GM19240 (cell line): Measurements from ENCODE around the gene ABRAXAS1.
A peak's percentile ranks its signal among the peaks of the same experiment; 100 is the strongest.
"Not testable (repeated sequence)": the region's sequence is repeated elsewhere in the genome, so short reads cannot be mapped to it uniquely, and the experiment has no call there.

Source experiments
- DNase-seq: peaks from one replicate; pipeline ENCODE4 v3.0.0; 2011; ENCODE audit warnings: low spot score; ENCODE audit not compliant: insufficient read length

Gene ABRAXAS1

GRCh38 chr4:83484500-83485461, at the start of gene ABRAXAS1:
Gene ABRAXAS1 (minus strand): TSS chr4:83485100. CDS start chr4:83485072, 28 bp downstream.
- DNase-seq = peak; percentile 90

- DNase-seq = no peak
Measured at GRCh38 chr4:83527671-83528070, 42.8 kb upstream of the ABRAXAS1 start.

- no peak for DNase-seq
Measured at GRCh38 chr4:83522239-83522638, 37.3 kb upstream of the ABRAXAS1 start.

- DNase-seq = no peak
Measured at GRCh38 chr4:83516042-83516772, 31.3 kb upstream of the ABRAXAS1 start.

GRCh38 chr4:83510442-83510841, 25.5 kb upstream of the ABRAXAS1 start:
- no peak for DNase-seq

- DNase-seq = peak; percentile 23
Measured at GRCh38 chr4:83509156-83509585, 24.3 kb upstream of the ABRAXAS1 start.

GRCh38 chr4:83504996-83505395, 20.1 kb upstream of the ABRAXAS1 start:
- no peak for DNase-seq

GRCh38 chr4:83504503-83504902, 19.6 kb upstream of the ABRAXAS1 start:
- DNase-seq = no peak

- no peak for DNase-seq
Measured at GRCh38 chr4:83503974-83504373, 19.1 kb upstream of the ABRAXAS1 start.

- DNase-seq = not testable (repeated sequence)
Measured at GRCh38 chr4:83501671-83502070, 16.8 kb upstream of the ABRAXAS1 start.

- DNase-seq = no peak
Measured at GRCh38 chr4:83498187-83498586, 13.3 kb upstream of the ABRAXAS1 start.

GRCh38 chr4:83496085-83496917, 11.4 kb upstream of the ABRAXAS1 start:
- not testable (repeated sequence) for DNase-seq

GRCh38 chr4:83490876-83491450, 6.1 kb upstream of the ABRAXAS1 start:
- DNase-seq = peak; percentile 31

GRCh38 chr4:83489711-83490326, 4.9 kb upstream of the ABRAXAS1 start:
- no peak for DNase-seq

GRCh38 chr4:83486457-83487129, 1.7 kb upstream of the ABRAXAS1 start:
- no peak for DNase-seq

- no peak for DNase-seq
Measured at GRCh38 chr4:83473966-83474365, 10.9 kb downstream of the ABRAXAS1 start.

- DNase-seq = no peak
Measured at GRCh38 chr4:83473423-83473822, 11.5 kb downstream of the ABRAXAS1 start.

GRCh38 chr4:83456184-83456501, 28.8 kb downstream of the ABRAXAS1 start:
- DNase-seq = no peak

- peak; percentile 91 for DNase-seq
Measured at GRCh38 chr4:83455281-83456183, 29.4 kb downstream of the ABRAXAS1 start, which contains the start of the genes HELQ and MRPS18C. Gene HELQ (minus strand): TSS chr4:83455823. CDS start chr4:83455693, 130 bp downstream. Gene MRPS18C (plus strand): TSS chr4:83456058. CDS start chr4:83456078, 20 bp downstream.
